ENCODE measurements around the gene NFYA. TPM values are rescaled to one million over a fixed set of nuclear protein-coding genes. Genes with fewer than 3 reads are reported as not detected.

The NFYA gene
- total and polyA plus RNA-seq, 2 of the 13 experiments (the other 11 are each of a cell fraction or from before 2014, with no cell fraction given), result 16.0 to 22.9 TPM

DNA sequence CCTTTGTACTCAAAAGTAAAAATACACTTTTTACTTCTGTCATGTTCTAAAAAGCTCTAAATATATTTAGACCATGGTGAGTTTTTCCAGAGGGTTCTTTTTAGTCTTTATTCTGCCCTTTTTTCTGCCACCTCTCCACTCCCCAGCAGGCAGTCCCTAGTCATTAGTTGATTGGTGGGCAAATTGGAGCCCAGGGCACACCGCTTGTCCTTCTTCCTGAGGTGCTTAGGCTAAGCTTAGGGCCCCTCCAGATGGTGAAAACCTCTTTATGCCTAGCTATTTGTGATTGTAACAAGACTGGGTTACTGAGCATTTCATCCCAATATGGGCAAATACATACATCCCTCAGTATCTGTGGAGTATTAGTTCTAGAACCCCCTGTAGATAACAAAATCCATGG lies 75.1 kb downstream of the NFYA start (continued):
- TF ChIP-seq ZNF260 (CRISPR knock-in tag; IDR thresholded peaks at IDR 0.05; ENCODE audit: borderline replicate concordance, low read depth), result no peak
- TF ChIP-seq ZNF180 (CRISPR knock-in tag; IDR thresholded peaks at IDR 0.05; ENCODE audit: borderline replicate concordance, low read depth), result no peak
- no peak for TF ChIP-seq EHMT2 (IDR thresholded peaks at IDR 0.05; ENCODE audit: borderline replicate concordance, low read depth, low read length)

Other genes with a start within 250 kb of the NFYA start
- gene UNC5CL, start 33.8 kb upstream of the NFYA start, total RNA-seq (2016; rRNA removed; fragmentation: Illumina TruSeq; extraction: Trizol), result 0.87 and 2.4 TPM in 2 replicates
- gene UNC5CL, start 33.8 kb upstream of the NFYA start, polyA plus RNA-seq (2011; rRNA removed), result 2.5 TPM in 2 replicates
- gene TSPO2, start 30.5 kb upstream of the NFYA start, total RNA-seq (2016; rRNA removed; fragmentation: Illumina TruSeq; extraction: Trizol), result not detected in 2 replicates
- 0.14 and 0.55 TPM in 2 replicates for gene TSPO2, start 30.5 kb upstream of the NFYA start, polyA plus RNA-seq (2011; rRNA removed)
- 0.09 and 0.35 TPM in 2 replicates for gene APOBEC2, start 19.8 kb upstream of the NFYA start, total RNA-seq (2016; rRNA removed; fragmentation: Illumina TruSeq; extraction: Trizol)
- not detected in 2 replicates for gene APOBEC2, start 19.8 kb upstream of the NFYA start, polyA plus RNA-seq (2011; rRNA removed)
- 49.0 and 60.4 TPM in 2 replicates for gene OARD1, start 618 bp upstream of the NFYA start, total RNA-seq (2016; rRNA removed; fragmentation: Illumina TruSeq; extraction: Trizol)
- 14.0 and 18.4 TPM in 2 replicates for gene OARD1, start 618 bp upstream of the NFYA start, polyA plus RNA-seq (2011; rRNA removed)
- not detected in 2 replicates for gene TREML1, start 81.4 kb downstream of the NFYA start, total RNA-seq (2016; rRNA removed; fragmentation: Illumina TruSeq; extraction: Trizol)
- not detected in 2 replicates for gene TREML1, start 81.4 kb downstream of the NFYA start, polyA plus RNA-seq (2011; rRNA removed)
- 0.11 TPM in 1 of 2 replicates, not detected in the other for gene TREM2, start 90.1 kb downstream of the NFYA start, total RNA-seq (2016; rRNA removed; fragmentation: Illumina TruSeq; extraction: Trizol)
- gene TREM2, start 90.1 kb downstream of the NFYA start, polyA plus RNA-seq (2011; rRNA removed), result not detected in 2 replicates
- not detected in 2 replicates for gene TREML2, start 128.2 kb downstream of the NFYA start, total RNA-seq (2016; rRNA removed; fragmentation: Illumina TruSeq; extraction: Trizol)
- not detected in 2 replicates for gene TREML2, start 128.2 kb downstream of the NFYA start, polyA plus RNA-seq (2011; rRNA removed)
- gene TREML4, start 155.4 kb downstream of the NFYA start, total RNA-seq (2016; rRNA removed; fragmentation: Illumina TruSeq; extraction: Trizol), result not detected in 2 replicates
- not detected in 2 replicates for gene TREML4, start 155.4 kb downstream of the NFYA start, polyA plus RNA-seq (2011; rRNA removed)
- gene TREM1, start 213.7 kb downstream of the NFYA start, total RNA-seq (2016; rRNA removed; fragmentation: Illumina TruSeq; extraction: Trizol), result not detected in 2 replicates
- 0.27 and 0.49 TPM in 2 replicates for gene TREM1, start 213.7 kb downstream of the NFYA start, polyA plus RNA-seq (2011; rRNA removed)